ENCODE measurements around the gene SYN1. TPM values are rescaled to one million over a fixed set of nuclear protein-coding genes. Genes with fewer than 3 reads are reported as not detected.

Gene SYN1
- polyA plus RNA-seq, 1 of the 3 experiments (the other 2 are of a cell fraction): 0.08 TPM

DNA sequence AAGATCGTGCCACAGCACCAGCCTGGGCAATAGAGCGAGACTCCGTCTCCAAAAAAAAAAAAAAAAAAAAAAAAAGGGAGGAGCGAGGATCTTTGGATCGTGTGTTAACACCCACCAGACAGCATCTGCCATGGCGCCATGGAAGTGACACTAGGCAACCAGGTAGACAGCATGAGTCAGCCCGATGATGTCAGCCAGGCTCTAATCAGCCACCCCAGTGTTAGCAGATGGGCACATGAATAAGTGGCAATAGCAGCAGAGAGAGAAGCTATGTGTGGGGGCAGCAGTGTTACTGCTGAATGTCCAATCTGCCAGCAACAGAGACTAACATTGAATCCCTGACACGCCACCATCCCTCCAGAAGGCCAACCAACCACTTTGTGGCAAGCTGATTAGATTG lies 6.6 kb downstream of the SYN1 start:
- Histone ChIP-seq H3K9me3 (no peaks in the 10 kb centered on the region), H2AFZ (ENCODE audit: low read depth) (no peak overlapping the region), H4K20me1 (ENCODE audit: insufficient read depth) (no peaks in the 10 kb centered on the region), H3K4me3 (ENCODE audit: low read depth in 2 of 2, low read length in 1 of 2) (no peak overlapping the region), H3K4me1 (ENCODE audit: control insufficient read depth in 1 of 2, insufficient read depth in 2 of 2, low read depth in 1 of 2, low read length in 1 of 2) (no peaks in the 10 kb centered on the region; a peak in 1 of 4 replicates), H3K9me2 (no peaks in the 10 kb centered on the region), H3K36me3 (replicated peaks in 1 of 2; ENCODE audit: control insufficient read depth in 1 of 2, insufficient read depth in 2 of 2, low read length in 1 of 2) (no peaks in the 10 kb centered on the region), H3K27ac (ENCODE audit: low read depth in 2 of 2, low read length in 1 of 2) (no peak overlapping the region), H3F3A (replicated peaks; ENCODE audit: insufficient read depth) (no peaks in the 10 kb centered on the region), H3K27me3 (ENCODE audit: insufficient read depth) (no peaks in the 10 kb centered on the region; the same call in 1 of the 2 replicates), H3K4me2 (no peak overlapping the region), H3K9ac (no peak overlapping the region), H3K79me2 (ENCODE audit: insufficient read depth) (no peaks in the 10 kb centered on the region)
- no peak for TF ChIP-seq FOXJ3 (CRISPR knock-in tag; IDR thresholded peaks at IDR 0.05)
- TF ChIP-seq EZH2phosphoT487 (IDR thresholded peaks at IDR 0.05; ENCODE audit: borderline replicate concordance, low read depth): no peak
- no peak for TF ChIP-seq TAF1 (IDR thresholded peaks at IDR 0.05; ENCODE audit: borderline replicate concordance, low read depth, low read length)
- no peak for TF ChIP-seq MEF2A (IDR thresholded peaks at IDR 0.05; ENCODE audit: borderline replicate concordance, low read depth)
- TF ChIP-seq, protein P1, sequence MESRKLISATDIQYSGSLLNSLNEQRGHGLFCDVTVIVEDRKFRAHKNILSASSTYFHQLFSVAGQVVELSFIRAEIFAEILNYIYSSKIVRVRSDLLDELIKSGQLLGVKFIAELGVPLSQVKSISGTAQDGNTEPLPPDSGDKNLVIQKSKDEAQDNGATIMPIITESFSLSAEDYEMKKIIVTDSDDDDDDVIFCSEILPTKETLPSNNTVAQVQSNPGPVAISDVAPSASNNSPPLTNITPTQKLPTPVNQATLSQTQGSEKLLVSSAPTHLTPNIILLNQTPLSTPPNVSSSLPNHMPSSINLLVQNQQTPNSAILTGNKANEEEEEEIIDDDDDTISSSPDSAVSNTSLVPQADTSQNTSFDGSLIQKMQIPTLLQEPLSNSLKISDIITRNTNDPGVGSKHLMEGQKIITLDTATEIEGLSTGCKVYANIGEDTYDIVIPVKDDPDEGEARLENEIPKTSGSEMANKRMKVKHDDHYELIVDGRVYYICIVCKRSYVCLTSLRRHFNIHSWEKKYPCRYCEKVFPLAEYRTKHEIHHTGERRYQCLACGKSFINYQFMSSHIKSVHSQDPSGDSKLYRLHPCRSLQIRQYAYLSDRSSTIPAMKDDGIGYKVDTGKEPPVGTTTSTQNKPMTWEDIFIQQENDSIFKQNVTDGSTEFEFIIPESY (IDR thresholded peaks at IDR 0.05; ENCODE audit: borderline replicate concordance, low read depth): no peak
- TF ChIP-seq, protein P2, sequence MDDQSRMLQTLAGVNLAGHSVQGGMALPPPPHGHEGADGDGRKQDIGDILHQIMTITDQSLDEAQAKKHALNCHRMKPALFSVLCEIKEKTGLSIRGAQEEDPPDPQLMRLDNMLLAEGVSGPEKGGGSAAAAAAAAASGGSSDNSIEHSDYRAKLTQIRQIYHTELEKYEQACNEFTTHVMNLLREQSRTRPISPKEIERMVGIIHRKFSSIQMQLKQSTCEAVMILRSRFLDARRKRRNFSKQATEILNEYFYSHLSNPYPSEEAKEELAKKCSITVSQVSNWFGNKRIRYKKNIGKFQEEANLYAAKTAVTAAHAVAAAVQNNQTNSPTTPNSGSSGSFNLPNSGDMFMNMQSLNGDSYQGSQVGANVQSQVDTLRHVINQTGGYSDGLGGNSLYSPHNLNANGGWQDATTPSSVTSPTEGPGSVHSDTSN (IDR thresholded peaks at IDR 0.05): no peak
- TF ChIP-seq RAD21 (IDR thresholded peaks at IDR 0.05; ENCODE audit: low read length): no peak
- TF ChIP-seq POLR2AphosphoS5 (IDR thresholded peaks at IDR 0.05; ENCODE audit: low read depth, low read length): no peak
- TF ChIP-seq, protein P3, sequence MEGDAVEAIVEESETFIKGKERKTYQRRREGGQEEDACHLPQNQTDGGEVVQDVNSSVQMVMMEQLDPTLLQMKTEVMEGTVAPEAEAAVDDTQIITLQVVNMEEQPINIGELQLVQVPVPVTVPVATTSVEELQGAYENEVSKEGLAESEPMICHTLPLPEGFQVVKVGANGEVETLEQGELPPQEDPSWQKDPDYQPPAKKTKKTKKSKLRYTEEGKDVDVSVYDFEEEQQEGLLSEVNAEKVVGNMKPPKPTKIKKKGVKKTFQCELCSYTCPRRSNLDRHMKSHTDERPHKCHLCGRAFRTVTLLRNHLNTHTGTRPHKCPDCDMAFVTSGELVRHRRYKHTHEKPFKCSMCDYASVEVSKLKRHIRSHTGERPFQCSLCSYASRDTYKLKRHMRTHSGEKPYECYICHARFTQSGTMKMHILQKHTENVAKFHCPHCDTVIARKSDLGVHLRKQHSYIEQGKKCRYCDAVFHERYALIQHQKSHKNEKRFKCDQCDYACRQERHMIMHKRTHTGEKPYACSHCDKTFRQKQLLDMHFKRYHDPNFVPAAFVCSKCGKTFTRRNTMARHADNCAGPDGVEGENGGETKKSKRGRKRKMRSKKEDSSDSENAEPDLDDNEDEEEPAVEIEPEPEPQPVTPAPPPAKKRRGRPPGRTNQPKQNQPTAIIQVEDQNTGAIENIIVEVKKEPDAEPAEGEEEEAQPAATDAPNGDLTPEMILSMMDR (IDR thresholded peaks at IDR 0.05): no peak
- no peak for TF ChIP-seq FOXM1 (IDR thresholded peaks at IDR 0.05; ENCODE audit: low read depth)
- no peak for TF ChIP-seq JUND (IDR thresholded peaks at IDR 0.05)
- TF ChIP-seq TCF12 (IDR thresholded peaks at IDR 0.05): no peak
- no peak for TF ChIP-seq NRF1 (IDR thresholded peaks at IDR 0.05; ENCODE audit: low read depth, low read length)
- no peak for TF ChIP-seq TEAD4 (IDR thresholded peaks at IDR 0.05; ENCODE audit: borderline replicate concordance, insufficient read depth)
- no peak for TF ChIP-seq ELF1 (IDR thresholded peaks at IDR 0.05)
- TF ChIP-seq, protein P4, sequence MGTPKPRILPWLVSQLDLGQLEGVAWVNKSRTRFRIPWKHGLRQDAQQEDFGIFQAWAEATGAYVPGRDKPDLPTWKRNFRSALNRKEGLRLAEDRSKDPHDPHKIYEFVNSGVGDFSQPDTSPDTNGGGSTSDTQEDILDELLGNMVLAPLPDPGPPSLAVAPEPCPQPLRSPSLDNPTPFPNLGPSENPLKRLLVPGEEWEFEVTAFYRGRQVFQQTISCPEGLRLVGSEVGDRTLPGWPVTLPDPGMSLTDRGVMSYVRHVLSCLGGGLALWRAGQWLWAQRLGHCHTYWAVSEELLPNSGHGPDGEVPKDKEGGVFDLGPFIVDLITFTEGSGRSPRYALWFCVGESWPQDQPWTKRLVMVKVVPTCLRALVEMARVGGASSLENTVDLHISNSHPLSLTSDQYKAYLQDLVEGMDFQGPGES (IDR thresholded peaks at IDR 0.05; ENCODE audit: low read depth, low read length): no peak
- TF ChIP-seq, protein P5, sequence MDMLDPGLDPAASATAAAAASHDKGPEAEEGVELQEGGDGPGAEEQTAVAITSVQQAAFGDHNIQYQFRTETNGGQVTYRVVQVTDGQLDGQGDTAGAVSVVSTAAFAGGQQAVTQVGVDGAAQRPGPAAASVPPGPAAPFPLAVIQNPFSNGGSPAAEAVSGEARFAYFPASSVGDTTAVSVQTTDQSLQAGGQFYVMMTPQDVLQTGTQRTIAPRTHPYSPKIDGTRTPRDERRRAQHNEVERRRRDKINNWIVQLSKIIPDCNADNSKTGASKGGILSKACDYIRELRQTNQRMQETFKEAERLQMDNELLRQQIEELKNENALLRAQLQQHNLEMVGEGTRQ (IDR thresholded peaks at IDR 0.05; ENCODE audit: borderline replicate concordance, low read depth, low read length): no peak
- no peak for TF ChIP-seq SMC3 (IDR thresholded peaks at IDR 0.05; ENCODE audit: low read depth, low read length)
- no peak for TF ChIP-seq SIN3A (IDR thresholded peaks at IDR 0.05; ENCODE audit: borderline replicate concordance, low read depth, low read length)
- TF ChIP-seq MXI1 (IDR thresholded peaks at IDR 0.05; ENCODE audit: low read depth, low read length): no peak
- no peak for DNase-seq
- POLR2A ChIA-PET: no interaction called here
- CTCF ChIA-PET: interaction anchor here (1.3 kb wide), 1 partner anchor 72 kb away, joined by 3 read pairs; no protein-coding TSS in a partner anchor
- WGBS (ENCODE audit: low lambda C conversion rate): 46% methylated on average over 7 of the region's 8 CpGs
